ENCODE measurements around the gene OR4B1. TPM values are rescaled to one million over a fixed set of nuclear protein-coding genes. Genes with fewer than 3 reads are reported as not detected.

OR4B1 gene
- total RNA-seq, 1 experiment from 2014 or later: not detected

GRCh38 chr11:48263423-48263911 is 46.9 kb downstream of the OR4B1 start, which contains the start of gene OR4X1:
TSS of gene OR4X1 (plus strand) at chr11:48263861. CDS start at chr11:48263861, 0 bp downstream.
- Histone ChIP-seq H3K4me1 (ENCODE audit: control insufficient read depth, insufficient read depth, low read length) (no peaks in the 10 kb centered on the region), H3K27me3 (ENCODE audit: control insufficient read depth, insufficient read depth, low read length) (no peaks in the 10 kb centered on the region), H3K36me3 (ENCODE audit: control insufficient read depth, insufficient read depth, low read length) (no peaks in the 10 kb centered on the region), H3K4me3 (ENCODE audit: low read depth in 2 of 2, low read length in 2 of 2) (no peak within 1 kb of the TSS), H3K9me3 (ENCODE audit: control insufficient read depth, insufficient read depth, low read depth, low read length) (no peaks in the 10 kb centered on the region), H3K27ac (ENCODE audit: low read length) (no peak within 1 kb of the TSS)
- in situ Hi-C loops (cut with HindIII; ENCODE audit: low pct_unique_long_range_greater_than_20kb, low sequenced_read_pairs): no loop called here
- no peak for DNase-seq (ENCODE audit: low read depth, low spot score)
- CTCF ChIA-PET: no interaction called here
- no peak for ATAC-seq
- no peak for TF ChIP-seq SIN3A (IDR thresholded peaks at IDR 0.05; ENCODE audit: borderline replicate concordance, insufficient read depth, low read depth, low read length)
- TF ChIP-seq TCF7L2 (IDR thresholded peaks at IDR 0.05; ENCODE audit: low read depth, low read length): no peak
- no peak for TF ChIP-seq CTCF (IDR thresholded peaks at IDR 0.05)
- no peak for TF ChIP-seq POLR2AphosphoS5 (IDR thresholded peaks at IDR 0.05; ENCODE audit: low read depth, low read length)
- TF ChIP-seq, protein P1, sequence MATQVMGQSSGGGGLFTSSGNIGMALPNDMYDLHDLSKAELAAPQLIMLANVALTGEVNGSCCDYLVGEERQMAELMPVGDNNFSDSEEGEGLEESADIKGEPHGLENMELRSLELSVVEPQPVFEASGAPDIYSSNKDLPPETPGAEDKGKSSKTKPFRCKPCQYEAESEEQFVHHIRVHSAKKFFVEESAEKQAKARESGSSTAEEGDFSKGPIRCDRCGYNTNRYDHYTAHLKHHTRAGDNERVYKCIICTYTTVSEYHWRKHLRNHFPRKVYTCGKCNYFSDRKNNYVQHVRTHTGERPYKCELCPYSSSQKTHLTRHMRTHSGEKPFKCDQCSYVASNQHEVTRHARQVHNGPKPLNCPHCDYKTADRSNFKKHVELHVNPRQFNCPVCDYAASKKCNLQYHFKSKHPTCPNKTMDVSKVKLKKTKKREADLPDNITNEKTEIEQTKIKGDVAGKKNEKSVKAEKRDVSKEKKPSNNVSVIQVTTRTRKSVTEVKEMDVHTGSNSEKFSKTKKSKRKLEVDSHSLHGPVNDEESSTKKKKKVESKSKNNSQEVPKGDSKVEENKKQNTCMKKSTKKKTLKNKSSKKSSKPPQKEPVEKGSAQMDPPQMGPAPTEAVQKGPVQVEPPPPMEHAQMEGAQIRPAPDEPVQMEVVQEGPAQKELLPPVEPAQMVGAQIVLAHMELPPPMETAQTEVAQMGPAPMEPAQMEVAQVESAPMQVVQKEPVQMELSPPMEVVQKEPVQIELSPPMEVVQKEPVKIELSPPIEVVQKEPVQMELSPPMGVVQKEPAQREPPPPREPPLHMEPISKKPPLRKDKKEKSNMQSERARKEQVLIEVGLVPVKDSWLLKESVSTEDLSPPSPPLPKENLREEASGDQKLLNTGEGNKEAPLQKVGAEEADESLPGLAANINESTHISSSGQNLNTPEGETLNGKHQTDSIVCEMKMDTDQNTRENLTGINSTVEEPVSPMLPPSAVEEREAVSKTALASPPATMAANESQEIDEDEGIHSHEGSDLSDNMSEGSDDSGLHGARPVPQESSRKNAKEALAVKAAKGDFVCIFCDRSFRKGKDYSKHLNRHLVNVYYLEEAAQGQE (IDR thresholded peaks at IDR 0.05; ENCODE audit: insufficient read depth in 1 of 2, low read depth in 2 of 2, low read length in 1 of 2): no peak
- POLR2A ChIA-PET: no interaction called here
- intact Hi-C loops (cut with micrococcal nuclease; ENCODE audit: unreplicated experiment): no loop called here
- BruUV-seq (replicated peaks): no TSS peak

Other genes starting within 250 kb of the OR4B1 start
- 73.6 TPM for gene PTPRJ, start 236.3 kb upstream of the OR4B1 start, total RNA-seq (2021; ENCODE audit: unreplicated experiment)
- not detected for gene OR4X2, start 28.3 kb downstream of the OR4B1 start, total RNA-seq (2021; ENCODE audit: unreplicated experiment)
- not detected for gene OR4X1, start 47.1 kb downstream of the OR4B1 start, total RNA-seq (2021; ENCODE audit: unreplicated experiment)
- gene OR4S1, start 89.4 kb downstream of the OR4B1 start, total RNA-seq (2021; ENCODE audit: unreplicated experiment): not detected
- not detected for gene OR4C3, start 108.1 kb downstream of the OR4B1 start, total RNA-seq (2021; ENCODE audit: unreplicated experiment)
- gene OR4C5, start 149.7 kb downstream of the OR4B1 start, total RNA-seq (2021; ENCODE audit: unreplicated experiment): not detected

Data from Panc1 (cell line).